Activated T-cell treated with anti-CD3 and anti-CD28 coated beads, Interleukin-2, amount 50 U/mL, for 72 hours (primary cell): Measurements from ENCODE around the gene SYPL1. TPM values are rescaled to one million over a fixed set of nuclear protein-coding genes. Genes with fewer than 3 reads are reported as not detected.

ENCODE experiments used
- ATAC-seq, 2 donors: fragments of 150-1000 bp; cut with Tn5 transposase; replicated peaks in 1 of 2; 2 replicates each; pipeline ENCODE4 v1.10.0; 2021; ENCODE audit warnings: moderate library complexity in 2 of 2, mild to moderate bottlenecking in 1 of 2
- DNase-seq, 2 donors: peaks; one replicate each; pipeline ENCODE4 v3.0.0; 2021 to 2022; ENCODE audit warnings: mixed read lengths in 1 of 2
- H3K27ac Mint-ChIP-seq: one replicate; pipeline ENCODE4 v1.8.0; 2022; ENCODE audit warnings: mild to moderate bottlenecking, moderate library complexity, mixed read lengths
- H3K27me3 Mint-ChIP-seq: one replicate; pipeline ENCODE4 v1.8.0; 2022; ENCODE audit warnings: low read depth, mixed read lengths
- H3K36me3 Mint-ChIP-seq, 2 donors: one replicate each; pipeline ENCODE4 v1.8.0; 2022; ENCODE audit warnings: mixed read lengths in 2 of 2, mild to moderate bottlenecking in 1 of 2; ENCODE audit not compliant: insufficient read depth in 2 of 2
- H3K4me1 Mint-ChIP-seq: one replicate; pipeline ENCODE4 v1.8.0; 2022; ENCODE audit warnings: low read depth, mixed read lengths
- H3K4me3 Mint-ChIP-seq, 2 donors: one replicate each; pipeline ENCODE4 v1.8.0; 2022; ENCODE audit warnings: mild to moderate bottlenecking in 2 of 2, mixed read lengths in 2 of 2, moderate library complexity in 2 of 2
- H3K9me3 Mint-ChIP-seq, 2 donors: one replicate each; pipeline ENCODE4 v1.8.0; 2022; ENCODE audit warnings: mixed read lengths in 2 of 2
- total RNA-seq, 2 donors: library from RNA; stranded (reverse); gene quantifications; one replicate each; pipeline ENCODE4 v1.2.3, GENCODE V29; 2022

SYPL1 gene
- total RNA-seq, 2 donors from 2014 or later: 29.6 to 32.0 TPM

GRCh38 chr7:106075937-106076336 lies 36.2 kb downstream of the SYPL1 start:
- no peak overlapping the region for H3K27ac Mint-ChIP-seq
- no peaks in the 10 kb centered on the region for H3K27me3 Mint-ChIP-seq
- H3K36me3 Mint-ChIP-seq: no peaks in the 10 kb centered on the region
- H3K4me3 Mint-ChIP-seq: no peak overlapping the region
- H3K4me1 Mint-ChIP-seq: peaks cover 41% of the 10 kb centered on the region
- ATAC-seq (no peak), DNase-seq (no peak)
- H3K9me3 Mint-ChIP-seq: no peaks in the 10 kb centered on the region

DNA sequence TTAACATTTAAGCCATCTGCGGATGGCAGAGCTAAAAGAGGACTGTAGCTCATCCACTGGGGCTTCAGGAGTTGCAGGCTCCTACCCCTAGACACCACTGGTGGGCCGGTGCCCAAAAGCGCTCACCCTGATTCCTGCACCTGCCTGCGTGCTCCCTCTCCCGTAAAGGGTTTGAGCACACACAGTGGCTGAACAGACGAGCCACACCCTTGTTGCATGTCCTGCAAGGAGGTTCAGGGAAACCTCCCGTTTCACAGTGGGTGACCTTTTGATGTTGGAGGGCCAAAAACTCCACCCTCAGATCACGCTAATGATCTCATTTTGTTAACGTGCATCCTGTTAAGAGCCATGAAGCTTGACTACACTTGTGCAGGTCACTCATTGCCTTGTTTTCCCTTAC lies 37.9 kb downstream of the SYPL1 start:
- Mint-ChIP-seq H3K4me3 (no peak overlapping the region), H3K4me1 (peaks cover 54% of the 10 kb centered on the region), H3K9me3 (no peaks in the 10 kb centered on the region), H3K27ac (no peak overlapping the region), H3K36me3 (no peaks in the 10 kb centered on the region), H3K27me3 (no peaks in the 10 kb centered on the region)
- ATAC-seq (no peak), DNase-seq (no peak)

- H3K27ac Mint-ChIP-seq: no peak overlapping the region
- no peak overlapping the region for H3K4me3 Mint-ChIP-seq
- no peak for ATAC-seq
- no peaks in the 10 kb centered on the region for H3K36me3 Mint-ChIP-seq
- no peaks in the 10 kb centered on the region for H3K9me3 Mint-ChIP-seq
- no peak for DNase-seq
- H3K4me1 Mint-ChIP-seq: peaks cover 54% of the 10 kb centered on the region
- H3K27me3 Mint-ChIP-seq: no peaks in the 10 kb centered on the region
Measured at GRCh38 chr7:106073701-106074100, 38.4 kb downstream of the SYPL1 start.

DNA sequence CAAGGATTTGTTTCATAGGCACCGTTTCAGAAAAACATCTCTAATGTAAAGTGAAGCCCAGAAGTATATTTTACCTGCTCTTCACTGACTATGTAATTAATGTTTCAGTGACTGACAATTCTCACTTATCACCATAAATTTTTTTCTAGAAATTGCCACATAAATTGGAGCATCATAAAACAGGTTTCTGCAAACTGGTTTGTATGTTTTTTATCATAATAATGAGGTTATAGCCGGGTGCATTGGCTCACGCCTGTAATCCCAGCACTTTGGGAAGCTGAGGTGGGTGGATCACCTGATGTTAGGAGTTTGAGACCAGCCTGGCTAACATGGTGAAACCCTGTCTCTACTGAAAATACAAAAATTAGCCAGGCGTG lies 39.4 kb downstream of the SYPL1 start:
- peak overlapping the region; percentile 96 for H3K27ac Mint-ChIP-seq
- no peaks in the 10 kb centered on the region for H3K36me3 Mint-ChIP-seq
- H3K4me1 Mint-ChIP-seq: peaks cover 54% of the 10 kb centered on the region
- peak overlapping the region; percentile 65 to 86 for H3K4me3 Mint-ChIP-seq
- ATAC-seq (no peak), DNase-seq (no peak)
- no peaks in the 10 kb centered on the region for H3K9me3 Mint-ChIP-seq
- H3K27me3 Mint-ChIP-seq: no peaks in the 10 kb centered on the region

- Mint-ChIP-seq H3K4me3 (peak overlapping the region; percentile 65 to 86), H3K4me1 (peaks cover 54% of the 10 kb centered on the region), H3K27me3 (no peaks in the 10 kb centered on the region), H3K27ac (peak overlapping the region; percentile 96), H3K36me3 (no peaks in the 10 kb centered on the region), H3K9me3 (no peaks in the 10 kb centered on the region)
- no peak for DNase-seq
- peak; percentile 10 to 12 for ATAC-seq
Measured at GRCh38 chr7:106071999-106072714, 40.0 kb downstream of the SYPL1 start.

- peaks cover 50% of the 10 kb centered on the region for H3K4me1 Mint-ChIP-seq
- H3K36me3 Mint-ChIP-seq: no peaks in the 10 kb centered on the region
- H3K4me3 Mint-ChIP-seq: peak overlapping the region; percentile 65 to 86
- ATAC-seq: peak; percentile 96 to 99
- no peaks in the 10 kb centered on the region for H3K27me3 Mint-ChIP-seq
- DNase-seq: peak; percentile 54 to 62
- H3K27ac Mint-ChIP-seq: peak overlapping the region; percentile 96
- no peaks in the 10 kb centered on the region for H3K9me3 Mint-ChIP-seq
Measured at GRCh38 chr7:106071356-106071998, 40.6 kb downstream of the SYPL1 start.

DNA sequence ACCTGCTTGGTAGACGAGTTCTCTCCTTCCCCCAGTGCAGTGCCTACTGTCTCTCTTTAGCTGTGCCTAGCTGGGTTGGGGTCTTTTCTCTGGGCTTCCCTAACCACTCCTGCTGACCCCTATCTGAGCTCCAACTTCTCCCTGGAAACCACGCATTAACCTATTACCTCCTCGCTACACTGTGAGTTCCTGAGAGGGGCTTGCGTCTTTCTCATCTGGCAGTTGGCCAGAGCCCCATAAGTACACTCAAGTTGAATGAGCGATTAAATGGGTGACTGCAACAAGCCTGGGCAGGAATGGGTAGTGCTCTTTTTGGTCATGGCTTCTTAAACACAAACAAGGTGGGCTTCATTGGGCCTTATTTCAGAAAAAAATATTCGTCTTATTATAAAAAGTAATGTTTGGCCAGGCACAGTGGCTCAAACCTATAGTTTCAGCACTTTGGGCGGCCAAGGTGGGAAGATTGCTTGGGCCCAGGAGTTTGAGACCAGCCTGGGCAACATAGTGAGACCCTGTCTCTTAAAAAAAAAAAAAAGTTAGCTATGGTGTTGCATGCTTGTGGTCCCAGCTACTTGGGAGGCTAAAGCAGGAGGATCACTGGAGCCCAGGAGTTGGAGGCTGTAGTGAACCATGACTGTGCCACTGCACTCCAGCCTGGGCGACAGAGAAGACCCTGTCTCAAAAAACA lies 41.4 kb downstream of the SYPL1 start:
- Mint-ChIP-seq H3K9me3 (no peaks in the 10 kb centered on the region), H3K27ac (peak overlapping the region; percentile 96), H3K4me3 (peak overlapping the region; percentile 65 to 86)

GRCh38 chr7:106070201-106070551 lies 41.9 kb downstream of the SYPL1 start:
- Mint-ChIP-seq H3K27ac (no peak overlapping the region), H3K4me1 (peaks cover 47% of the 10 kb centered on the region), H3K9me3 (no peaks in the 10 kb centered on the region), H3K27me3 (no peaks in the 10 kb centered on the region), H3K4me3 (no peak overlapping the region), H3K36me3 (no peaks in the 10 kb centered on the region)
- ATAC-seq (no peak), DNase-seq (no peak)

More for the DNA sequence above, 41.4 kb downstream of the SYPL1 start:
- no peak for ATAC-seq
- H3K4me1 Mint-ChIP-seq: peaks cover 47% of the 10 kb centered on the region
- no peak for DNase-seq
- H3K27me3 Mint-ChIP-seq: no peaks in the 10 kb centered on the region
- H3K36me3 Mint-ChIP-seq: no peaks in the 10 kb centered on the region

DNA sequence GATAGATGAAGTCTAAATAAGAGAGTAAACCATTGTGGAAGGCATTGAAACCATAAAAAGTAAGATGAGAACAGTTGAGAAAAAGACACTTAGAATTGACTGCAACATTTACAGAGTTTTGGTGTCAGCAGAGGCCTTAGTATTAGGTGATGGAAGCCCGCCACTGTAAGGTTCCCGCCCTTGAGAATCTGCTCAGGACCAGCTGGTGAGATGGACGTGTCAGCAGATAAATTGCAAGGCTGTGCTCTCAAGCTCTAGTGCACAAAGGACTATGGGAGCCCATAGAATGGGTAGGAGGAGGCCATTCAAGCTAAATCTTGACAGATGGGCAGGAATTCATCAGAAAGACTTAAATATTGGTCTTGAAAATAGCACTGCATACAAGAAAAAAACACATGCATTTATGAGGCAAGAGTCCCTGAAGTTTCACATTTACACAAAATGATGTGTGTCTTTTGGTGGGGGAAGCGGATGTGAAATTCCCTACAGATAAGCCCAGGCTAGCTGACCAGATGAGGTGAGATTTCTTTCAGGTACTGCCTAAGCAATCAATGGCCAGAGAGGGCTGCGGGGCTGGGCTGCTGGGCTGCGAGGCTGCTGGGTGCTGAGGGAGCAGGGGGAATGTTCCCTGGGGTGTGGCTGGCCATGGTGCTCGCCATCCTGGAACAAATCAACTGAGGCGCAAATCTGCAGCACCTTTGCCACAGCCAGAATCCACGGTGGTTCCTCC lies 42.5 kb downstream of the SYPL1 start:
- ATAC-seq (no peak), DNase-seq (no peak)
- no peaks in the 10 kb centered on the region for H3K27me3 Mint-ChIP-seq
- H3K4me3 Mint-ChIP-seq: no peak overlapping the region
- no peak overlapping the region for H3K27ac Mint-ChIP-seq
- no peaks in the 10 kb centered on the region for H3K9me3 Mint-ChIP-seq
- peaks cover 46% of the 10 kb centered on the region for H3K4me1 Mint-ChIP-seq
- no peaks in the 10 kb centered on the region for H3K36me3 Mint-ChIP-seq

GRCh38 chr7:106068986-106069385 lies 43.1 kb downstream of the SYPL1 start:
- no peaks in the 10 kb centered on the region for H3K36me3 Mint-ChIP-seq
- no peaks in the 10 kb centered on the region for H3K27me3 Mint-ChIP-seq
- no peak for DNase-seq
- H3K4me3 Mint-ChIP-seq: no peak overlapping the region
- no peaks in the 10 kb centered on the region for H3K9me3 Mint-ChIP-seq
- no peak overlapping the region for H3K27ac Mint-ChIP-seq
- peaks cover 42% of the 10 kb centered on the region for H3K4me1 Mint-ChIP-seq
- no peak for ATAC-seq

DNA sequence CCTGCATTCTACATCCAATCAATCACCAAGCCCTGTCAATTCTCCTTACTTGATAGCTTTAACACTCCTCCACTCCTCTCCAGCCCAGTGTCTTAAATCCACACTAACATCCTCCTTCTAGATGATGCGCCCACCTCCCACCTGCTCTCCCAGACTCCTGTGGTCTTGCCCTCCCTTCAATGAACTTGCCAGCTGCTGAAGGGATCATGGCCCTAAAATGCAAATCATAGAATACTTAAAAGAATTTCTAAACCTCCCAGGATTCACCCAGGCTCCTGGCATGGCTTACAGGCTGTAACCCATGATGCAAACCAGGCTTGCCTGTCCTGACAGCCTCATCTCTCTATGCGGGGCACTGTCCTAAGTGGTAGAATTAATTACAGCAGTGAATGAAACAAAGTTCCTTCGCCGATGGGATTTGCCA lies 43.6 kb downstream of the SYPL1 start:
- H3K4me3 Mint-ChIP-seq: no peak overlapping the region
- no peak overlapping the region for H3K27ac Mint-ChIP-seq
- no peaks in the 10 kb centered on the region for H3K36me3 Mint-ChIP-seq

DNA sequence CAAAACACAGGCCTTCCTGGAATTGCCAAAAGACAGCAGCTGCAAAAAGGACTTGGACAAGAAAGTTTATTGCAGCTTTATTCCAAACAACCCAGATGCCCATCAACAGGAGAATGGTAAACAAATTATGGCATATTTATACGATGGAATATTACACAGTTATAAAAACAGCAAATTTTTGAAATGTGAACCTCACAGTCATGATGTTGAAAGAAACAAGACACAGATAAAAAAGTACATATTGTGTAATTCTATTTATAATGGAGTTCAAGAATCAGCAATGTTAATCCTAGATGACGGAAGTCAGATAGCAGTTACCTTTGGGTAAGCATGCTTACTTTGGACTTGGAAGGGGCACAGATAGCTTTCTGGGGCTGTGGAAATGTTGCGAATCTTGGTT lies 44.4 kb downstream of the SYPL1 start:
- no peaks in the 10 kb centered on the region for H3K9me3 Mint-ChIP-seq
- no peaks in the 10 kb centered on the region for H3K27me3 Mint-ChIP-seq
- H3K36me3 Mint-ChIP-seq: no peaks in the 10 kb centered on the region
- H3K4me3 Mint-ChIP-seq: no peak overlapping the region
- no peak for DNase-seq
- no peak overlapping the region for H3K27ac Mint-ChIP-seq
- ATAC-seq: no peak
- H3K4me1 Mint-ChIP-seq: peaks cover 40% of the 10 kb centered on the region

More for the DNA sequence above, 43.6 kb downstream of the SYPL1 start:
- Mint-ChIP-seq H3K9me3 (no peaks in the 10 kb centered on the region), H3K27me3 (no peaks in the 10 kb centered on the region), H3K4me1 (peaks cover 40% of the 10 kb centered on the region)
- DNase-seq: no peak
- no peak for ATAC-seq
